ENCODE data around the gene SH2D4B.

GRCh38 chr10:80598084-80598798, 60.5 kb downstream of the SH2D4B start:
- TF ChIP-seq CTCF (IDR thresholded peaks at IDR 0.05; ENCODE audit: low read length) (no peak), EZH2 (IDR thresholded peaks at IDR 0.05; ENCODE audit: borderline replicate concordance, low read length) (no peak)

Data from OCI-LY1 (cell line).